Left renal pelvis (tissue), 4 donors: ENCODE data around the gene XYLT1. TPM values are rescaled to one million over a fixed set of nuclear protein-coding genes. Genes with fewer than 3 reads are reported as not detected.

ENCODE experiments used
- DNase-seq, 4 donors: peaks; one replicate each; pipeline ENCODE4 v3.0.0-alpha.2; 2013; ENCODE audit warnings: low read depth in 4 of 4, low spot score in 3 of 4
- polyA plus RNA-seq, 4 donors: library from polyadenylated mRNA; unstranded; fragments of 120-200 nt; gene quantifications; one replicate each; pipeline ENCODE4 v1.2.1, GENCODE V29; 2013; ENCODE audit not compliant: insufficient read length in 4 of 4

The XYLT1 gene
- polyA plus RNA-seq, 4 donors, result 5.8 to 8.6 (median 7.3) TPM

GRCh38 chr16:17362946-17363345 lies 107.8 kb downstream of the XYLT1 start:
- no peak for DNase-seq

- DNase-seq, result no peak
Measured at GRCh38 chr16:17362183-17362582, 108.6 kb downstream of the XYLT1 start.

GRCh38 chr16:17360693-17361122 lies 110.1 kb downstream of the XYLT1 start:
- no peak for DNase-seq

GRCh38 chr16:17359788-17360390 lies 110.9 kb downstream of the XYLT1 start:
- DNase-seq, result no peak

- DNase-seq, result no peak
Measured at GRCh38 chr16:17358846-17359245, 111.9 kb downstream of the XYLT1 start.

GRCh38 chr16:17358355-17358754 lies 112.4 kb downstream of the XYLT1 start:
- no peak for DNase-seq

GRCh38 chr16:17357307-17358062 lies 113.3 kb downstream of the XYLT1 start:
- DNase-seq, result no peak

- no peak for DNase-seq
Measured at GRCh38 chr16:17356243-17356933, 114.4 kb downstream of the XYLT1 start.

GRCh38 chr16:17354685-17355084 lies 116.1 kb downstream of the XYLT1 start:
- no peak for DNase-seq

- DNase-seq, result no peak
Measured at GRCh38 chr16:17354141-17354601, 116.6 kb downstream of the XYLT1 start.

GRCh38 chr16:17353561-17353960 lies 117.2 kb downstream of the XYLT1 start:
- DNase-seq, result no peak

GRCh38 chr16:17351441-17352035 lies 119.2 kb downstream of the XYLT1 start:
- DNase-seq, result no peak

GRCh38 chr16:17350207-17350606 lies 120.6 kb downstream of the XYLT1 start:
- DNase-seq, result no peak

- DNase-seq, result no peak
Measured at GRCh38 chr16:17348826-17349225, 121.9 kb downstream of the XYLT1 start.

GRCh38 chr16:17348042-17348783 lies 122.5 kb downstream of the XYLT1 start:
- no peak for DNase-seq

- no peak for DNase-seq
Measured at GRCh38 chr16:17347624-17348023, 123.1 kb downstream of the XYLT1 start.

- DNase-seq, result no peak
Measured at GRCh38 chr16:17346621-17347569, 123.9 kb downstream of the XYLT1 start.

GRCh38 chr16:17345043-17345442 lies 125.7 kb downstream of the XYLT1 start:
- DNase-seq, result no peak

GRCh38 chr16:17343728-17344127 lies 127.0 kb downstream of the XYLT1 start:
- DNase-seq, result no peak
